ENCODE results near the gene EDEM3.
"Not testable (repeated sequence)": the region's sequence is repeated elsewhere in the genome, so short reads cannot be mapped to it uniquely, and the experiment has no call there.

The EDEM3 gene

DNA sequence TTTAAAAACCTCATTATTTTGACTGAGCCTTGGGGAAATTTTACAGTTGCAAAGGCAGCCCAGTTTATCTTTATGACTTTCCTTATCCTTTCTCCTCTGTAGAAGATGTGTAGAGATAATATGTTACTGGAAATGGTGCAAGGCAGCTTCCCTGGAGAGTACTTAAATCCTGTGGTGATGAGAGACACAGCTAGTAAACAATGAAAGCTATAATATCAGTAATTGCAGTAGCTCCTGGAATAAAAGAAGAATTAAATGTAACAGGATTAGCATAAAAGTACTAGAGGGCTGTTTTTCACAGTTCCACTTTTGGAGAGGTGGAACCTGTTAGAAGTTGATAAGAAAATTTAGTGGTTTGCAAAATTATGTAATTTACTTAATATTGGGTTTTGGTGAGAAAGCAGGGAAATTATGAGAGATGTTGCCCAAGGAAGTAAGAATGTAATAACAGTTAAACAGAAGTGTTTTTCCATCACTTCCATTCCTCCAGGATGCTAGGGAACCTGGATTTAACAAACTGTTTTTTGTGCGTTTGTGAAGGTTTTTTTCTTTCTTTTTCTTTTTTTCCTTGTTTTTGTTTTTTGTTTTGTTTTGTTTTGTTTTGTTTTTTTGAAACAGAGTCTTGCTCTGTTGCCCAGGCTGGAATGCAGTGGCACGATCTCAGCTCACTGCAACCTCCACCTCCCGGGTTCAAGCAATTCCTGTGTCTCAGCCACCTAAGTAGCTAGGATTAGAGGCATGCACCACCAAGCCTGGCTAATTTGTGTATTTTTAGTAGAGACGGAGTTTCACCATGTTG lies 15.7 kb upstream of the EDEM3 start:
- no peak for ATAC-seq (ENCODE audit: low read depth)
- H3K36me3 ChIP-seq (ENCODE audit: low read depth) = no peaks in the 10 kb centered on the region
- no peaks in the 10 kb centered on the region for H3K27me3 ChIP-seq (ENCODE audit: insufficient read depth, poor library complexity, severe bottlenecking)
- no peak overlapping the region for H3K27ac ChIP-seq (ENCODE audit: poor library complexity, severe bottlenecking)
- TF ChIP-seq, protein P1, sequence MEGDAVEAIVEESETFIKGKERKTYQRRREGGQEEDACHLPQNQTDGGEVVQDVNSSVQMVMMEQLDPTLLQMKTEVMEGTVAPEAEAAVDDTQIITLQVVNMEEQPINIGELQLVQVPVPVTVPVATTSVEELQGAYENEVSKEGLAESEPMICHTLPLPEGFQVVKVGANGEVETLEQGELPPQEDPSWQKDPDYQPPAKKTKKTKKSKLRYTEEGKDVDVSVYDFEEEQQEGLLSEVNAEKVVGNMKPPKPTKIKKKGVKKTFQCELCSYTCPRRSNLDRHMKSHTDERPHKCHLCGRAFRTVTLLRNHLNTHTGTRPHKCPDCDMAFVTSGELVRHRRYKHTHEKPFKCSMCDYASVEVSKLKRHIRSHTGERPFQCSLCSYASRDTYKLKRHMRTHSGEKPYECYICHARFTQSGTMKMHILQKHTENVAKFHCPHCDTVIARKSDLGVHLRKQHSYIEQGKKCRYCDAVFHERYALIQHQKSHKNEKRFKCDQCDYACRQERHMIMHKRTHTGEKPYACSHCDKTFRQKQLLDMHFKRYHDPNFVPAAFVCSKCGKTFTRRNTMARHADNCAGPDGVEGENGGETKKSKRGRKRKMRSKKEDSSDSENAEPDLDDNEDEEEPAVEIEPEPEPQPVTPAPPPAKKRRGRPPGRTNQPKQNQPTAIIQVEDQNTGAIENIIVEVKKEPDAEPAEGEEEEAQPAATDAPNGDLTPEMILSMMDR (IDR thresholded peaks at IDR 0.05; ENCODE audit: poor library complexity, severe bottlenecking) = no peak
- H3K4me3 ChIP-seq (ENCODE audit: severe bottlenecking) = no peak overlapping the region
- no peaks in the 10 kb centered on the region for H3K4me1 ChIP-seq (ENCODE audit: insufficient read depth, poor library complexity, severe bottlenecking)
- no peak for DNase-seq (ENCODE audit: low spot score)
- no peaks in the 10 kb centered on the region for H3K9me3 ChIP-seq (ENCODE audit: severe bottlenecking)

DNA sequence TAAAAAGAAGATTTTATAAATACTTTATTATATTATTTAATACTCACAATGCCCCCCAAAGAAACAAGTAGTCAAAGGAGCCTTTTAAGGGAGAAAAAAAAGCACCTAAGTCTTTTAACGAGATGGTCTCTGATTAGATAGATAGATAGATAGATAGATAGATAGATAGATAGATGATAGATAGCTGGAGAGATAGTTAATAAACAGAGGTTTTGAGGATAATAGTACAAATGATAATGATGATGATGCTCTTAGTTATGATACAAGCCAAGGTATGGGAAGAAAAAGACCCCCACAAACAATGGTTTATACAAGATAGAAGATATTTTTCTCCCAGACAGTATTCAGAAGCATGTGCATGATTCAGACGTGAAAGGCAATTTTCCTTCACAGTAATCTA lies 14.6 kb upstream of the EDEM3 start:
- no peaks in the 10 kb centered on the region for H3K27me3 ChIP-seq (ENCODE audit: insufficient read depth, poor library complexity, severe bottlenecking)
- no peaks in the 10 kb centered on the region for H3K9me3 ChIP-seq (ENCODE audit: severe bottlenecking)
- no peak overlapping the region for H3K4me3 ChIP-seq (ENCODE audit: severe bottlenecking)
- H3K27ac ChIP-seq (ENCODE audit: poor library complexity, severe bottlenecking) = no peak overlapping the region
- H3K4me1 ChIP-seq (ENCODE audit: insufficient read depth, poor library complexity, severe bottlenecking) = no peaks in the 10 kb centered on the region
- DNase-seq (ENCODE audit: low spot score) (no peak), ATAC-seq (ENCODE audit: low read depth) (no peak)
- no peaks in the 10 kb centered on the region for H3K36me3 ChIP-seq (ENCODE audit: low read depth)
- TF ChIP-seq, protein P1 (IDR thresholded peaks at IDR 0.05; ENCODE audit: poor library complexity, severe bottlenecking) = no peak

DNA sequence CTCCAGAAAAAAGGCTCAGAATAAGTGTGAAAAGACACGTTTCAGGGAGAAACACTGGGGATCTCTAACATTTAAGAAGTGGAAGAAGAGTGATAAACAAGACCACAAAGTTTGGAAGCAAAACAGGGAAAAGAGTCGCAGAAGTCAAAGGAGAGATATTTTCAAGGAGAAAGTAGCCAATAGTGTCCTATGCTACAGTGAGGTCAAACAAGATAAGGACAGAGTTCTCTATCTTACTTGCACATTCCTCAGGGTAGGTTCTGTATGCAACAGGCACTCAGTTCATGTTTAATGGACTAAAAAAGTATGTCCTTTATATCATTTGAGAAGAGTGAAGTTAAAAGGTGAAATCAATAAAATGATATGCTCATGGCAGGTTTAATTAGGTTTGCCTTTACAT lies 13.8 kb upstream of the EDEM3 start:
- H3K4me3 ChIP-seq (ENCODE audit: severe bottlenecking) = no peak overlapping the region
- DNase-seq (ENCODE audit: low spot score) = no peak

DNA sequence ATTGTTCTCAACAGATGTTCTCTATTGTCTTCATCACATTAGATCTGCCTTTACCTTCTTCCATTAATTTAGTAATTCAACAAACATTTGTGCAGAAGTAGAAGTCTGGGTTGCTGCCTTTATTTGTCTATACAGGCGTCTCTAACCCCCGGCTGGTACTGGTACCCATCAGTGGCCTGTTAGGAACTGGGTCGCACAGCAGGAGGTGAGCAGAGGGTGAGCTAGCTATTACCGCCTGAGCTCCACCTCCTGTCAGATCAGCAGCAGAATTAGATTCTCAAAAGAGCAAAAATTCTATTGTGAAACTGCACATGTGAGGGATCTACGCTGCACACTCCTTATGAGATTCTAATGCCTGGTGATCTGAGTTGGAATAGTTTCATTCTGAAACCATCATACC lies 12.9 kb upstream of the EDEM3 start:
- Histone ChIP-seq H3K27ac (ENCODE audit: poor library complexity, severe bottlenecking) (no peak overlapping the region), H3K36me3 (ENCODE audit: low read depth) (no peaks in the 10 kb centered on the region), H3K9me3 (ENCODE audit: severe bottlenecking) (no peaks in the 10 kb centered on the region), H3K27me3 (ENCODE audit: insufficient read depth, poor library complexity, severe bottlenecking) (no peaks in the 10 kb centered on the region), H3K4me1 (ENCODE audit: insufficient read depth, poor library complexity, severe bottlenecking) (no peaks in the 10 kb centered on the region), H3K4me3 (ENCODE audit: severe bottlenecking) (no peak overlapping the region)
- TF ChIP-seq, protein P1 (IDR thresholded peaks at IDR 0.05; ENCODE audit: poor library complexity, severe bottlenecking) = no peak
- no peak for DNase-seq (ENCODE audit: low spot score)
- no peak for ATAC-seq (ENCODE audit: low read depth)

More for the DNA sequence above, 13.8 kb upstream of the EDEM3 start:
- Histone ChIP-seq H3K27me3 (ENCODE audit: insufficient read depth, poor library complexity, severe bottlenecking) (no peaks in the 10 kb centered on the region), H3K36me3 (ENCODE audit: low read depth) (no peaks in the 10 kb centered on the region), H3K9me3 (ENCODE audit: severe bottlenecking) (no peaks in the 10 kb centered on the region), H3K4me1 (ENCODE audit: insufficient read depth, poor library complexity, severe bottlenecking) (no peaks in the 10 kb centered on the region), H3K27ac (ENCODE audit: poor library complexity, severe bottlenecking) (no peak overlapping the region)
- no peak for ATAC-seq (ENCODE audit: low read depth)
- TF ChIP-seq, protein P1 (IDR thresholded peaks at IDR 0.05; ENCODE audit: poor library complexity, severe bottlenecking) = no peak

DNA sequence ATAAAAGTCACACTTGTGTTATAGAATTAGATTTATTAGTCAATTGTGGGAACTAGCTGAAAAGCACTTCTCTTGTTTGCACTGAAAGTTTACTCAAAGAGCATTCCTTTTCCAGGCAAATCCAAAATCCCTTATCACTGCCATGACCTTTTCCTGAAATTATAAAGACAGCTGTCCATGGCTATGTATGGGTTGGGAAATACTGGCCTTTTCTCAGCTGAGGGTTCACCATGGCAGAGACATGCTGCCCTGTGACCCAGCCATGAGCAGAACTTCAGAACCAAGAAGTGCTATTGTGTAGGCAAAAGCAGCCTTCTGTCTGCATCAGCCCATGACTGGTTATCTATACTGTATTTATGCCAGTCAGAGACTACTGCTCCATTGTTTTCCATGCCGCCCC lies 9.8 kb upstream of the EDEM3 start:
- ATAC-seq (ENCODE audit: low read depth) (no peak), DNase-seq (ENCODE audit: low spot score) (no peak)
- Histone ChIP-seq H3K36me3 (ENCODE audit: low read depth) (no peaks in the 10 kb centered on the region), H3K27ac (ENCODE audit: poor library complexity, severe bottlenecking) (no peak overlapping the region), H3K9me3 (ENCODE audit: severe bottlenecking) (no peaks in the 10 kb centered on the region), H3K27me3 (ENCODE audit: insufficient read depth, poor library complexity, severe bottlenecking) (no peaks in the 10 kb centered on the region), H3K4me3 (ENCODE audit: severe bottlenecking) (no peak overlapping the region), H3K4me1 (ENCODE audit: insufficient read depth, poor library complexity, severe bottlenecking) (no peaks in the 10 kb centered on the region)
- TF ChIP-seq, protein P1 (IDR thresholded peaks at IDR 0.05; ENCODE audit: poor library complexity, severe bottlenecking) = no peak

DNA sequence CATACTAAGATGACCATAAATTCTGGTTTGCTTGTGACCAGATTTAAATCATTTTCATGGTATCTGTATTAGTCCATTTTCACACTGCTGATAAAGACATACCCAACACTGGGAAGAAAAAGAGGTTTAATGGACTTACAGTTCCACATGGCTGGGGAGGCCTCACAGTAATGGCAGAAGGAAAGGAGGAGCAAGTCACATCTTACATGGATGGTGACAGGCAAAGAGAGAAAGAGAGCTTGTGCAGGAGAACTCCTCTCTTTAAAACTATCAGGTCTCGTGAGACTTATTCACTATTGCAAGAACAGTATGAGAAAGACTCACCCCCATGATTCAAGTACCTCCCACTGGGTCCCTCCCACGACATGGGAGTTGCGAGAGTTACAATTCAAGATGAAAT lies 8.9 kb upstream of the EDEM3 start:
- not testable (repeated sequence) for DNase-seq (ENCODE audit: low spot score); H3K27ac ChIP-seq (ENCODE audit: poor library complexity, severe bottlenecking); H3K4me1 ChIP-seq (ENCODE audit: insufficient read depth, poor library complexity, severe bottlenecking); H3K9me3 ChIP-seq (ENCODE audit: severe bottlenecking); H3K4me3 ChIP-seq (ENCODE audit: severe bottlenecking); ATAC-seq (ENCODE audit: low read depth); H3K36me3 ChIP-seq (ENCODE audit: low read depth); H3K27me3 ChIP-seq (ENCODE audit: insufficient read depth, poor library complexity, severe bottlenecking)

Data from RWPE2 (cell line).